Activated CD4-positive, alpha-beta T cell treated with anti-CD3 and anti-CD28 coated beads for 1 hour (primary cell): ENCODE data around the gene UNC5A.

Source experiments
- DNase-seq: peaks from one replicate; pipeline ENCODE4 v3.0.0-alpha.2; 2020

UNC5A gene

DNA sequence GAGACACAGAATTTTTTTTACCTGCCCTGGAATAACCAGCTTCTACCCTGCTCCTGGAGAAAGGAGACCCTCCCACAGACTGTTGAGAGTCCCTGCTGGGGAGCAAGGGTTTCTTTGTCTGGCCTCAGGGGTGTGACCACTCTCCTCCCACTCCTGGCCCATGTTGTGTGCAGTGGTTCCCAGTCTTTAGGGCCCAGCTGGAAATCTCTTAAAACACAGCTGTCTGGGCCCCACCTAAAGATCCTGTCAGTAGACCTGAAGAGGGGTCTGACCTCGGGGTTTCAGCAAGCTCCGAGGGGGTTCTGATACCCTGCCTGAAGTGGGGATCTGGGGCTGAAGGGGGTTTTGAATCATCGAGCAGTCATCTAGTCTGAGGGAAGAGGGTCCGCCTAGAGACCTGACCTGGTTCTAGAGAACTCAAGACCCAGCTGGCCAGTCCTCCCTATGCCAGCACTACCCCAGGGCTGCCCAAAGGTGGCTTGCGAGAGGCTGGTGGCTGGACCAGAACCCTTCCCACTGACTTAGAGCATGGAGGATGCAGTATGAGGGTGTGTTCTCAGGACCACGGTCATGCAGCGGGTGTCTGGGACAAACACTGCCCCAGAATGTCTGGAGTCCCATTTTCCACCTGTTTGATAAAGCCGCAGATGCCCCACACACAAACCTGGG lies 8.1 kb upstream of the UNC5A start:
- DNase-seq: no peak

DNA sequence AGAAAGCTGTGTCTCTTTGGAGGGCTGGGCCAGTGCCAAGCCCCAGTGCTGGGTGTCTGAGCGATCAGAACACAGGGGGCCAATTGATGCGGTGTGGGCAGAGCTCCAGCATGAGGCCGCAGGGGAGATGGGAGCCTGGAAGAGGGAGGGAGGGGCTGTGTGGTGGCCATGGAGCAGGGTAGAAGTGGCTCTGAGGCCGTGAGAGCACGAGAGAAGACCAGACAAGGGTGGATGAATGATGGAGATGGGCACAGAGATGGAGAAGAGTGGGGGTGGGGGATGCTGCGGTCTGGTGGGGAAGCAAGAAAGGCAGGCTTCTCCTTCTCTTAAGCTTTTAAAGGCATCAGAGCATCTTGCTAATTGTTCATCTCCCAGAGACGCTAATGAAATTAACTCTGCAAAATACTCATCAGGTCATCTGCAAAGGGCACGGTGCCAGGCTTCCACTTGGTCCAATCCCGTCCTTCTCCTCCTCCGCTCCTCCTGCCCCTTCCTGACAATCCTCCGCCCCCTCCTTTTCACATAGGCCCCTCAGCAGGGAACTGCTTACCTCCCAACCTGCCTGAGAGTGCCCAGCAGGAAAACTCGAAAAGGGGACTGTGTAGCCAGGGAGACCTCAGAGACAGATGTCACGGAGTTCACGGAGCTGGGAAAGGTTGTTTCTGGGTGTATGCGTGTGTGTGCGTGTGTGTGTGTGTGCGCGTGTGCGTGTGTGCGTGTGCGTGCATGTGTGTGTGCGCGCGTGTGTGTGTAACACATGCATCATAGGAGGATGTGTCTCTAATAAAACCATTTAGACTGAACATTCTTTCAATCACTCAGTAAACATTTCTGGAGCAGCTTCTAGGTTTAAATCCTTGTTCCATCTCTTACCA lies 7.1 kb upstream of the UNC5A start:
- no peak for DNase-seq

DNA sequence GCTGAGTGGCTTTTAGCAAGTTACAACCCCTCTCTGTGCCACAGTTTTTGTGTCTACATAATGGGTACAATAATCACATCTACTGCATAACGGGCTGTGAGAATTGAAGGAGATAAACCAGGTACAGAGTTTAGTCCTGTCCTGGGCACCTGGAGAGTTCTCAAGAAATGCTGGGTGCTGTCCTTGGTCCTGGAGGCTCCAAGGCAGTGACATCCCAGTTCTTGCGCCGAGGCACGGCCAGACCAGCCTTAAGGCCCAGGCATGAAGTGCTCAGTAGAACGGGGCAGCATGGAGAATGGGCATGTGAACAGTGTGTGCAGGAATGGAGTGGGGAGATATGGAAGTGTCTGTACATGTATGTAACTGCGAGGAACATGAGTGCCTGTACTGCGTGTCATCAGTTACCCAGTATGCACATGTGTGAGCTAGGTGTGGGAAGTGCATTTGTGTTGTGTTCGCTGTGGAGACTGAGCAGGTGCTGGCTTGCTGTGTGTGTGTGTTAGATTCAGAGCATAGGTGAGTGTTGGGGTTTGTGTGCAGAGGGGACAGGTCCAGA lies 6.3 kb upstream of the UNC5A start:
- DNase-seq: no peak

DNA sequence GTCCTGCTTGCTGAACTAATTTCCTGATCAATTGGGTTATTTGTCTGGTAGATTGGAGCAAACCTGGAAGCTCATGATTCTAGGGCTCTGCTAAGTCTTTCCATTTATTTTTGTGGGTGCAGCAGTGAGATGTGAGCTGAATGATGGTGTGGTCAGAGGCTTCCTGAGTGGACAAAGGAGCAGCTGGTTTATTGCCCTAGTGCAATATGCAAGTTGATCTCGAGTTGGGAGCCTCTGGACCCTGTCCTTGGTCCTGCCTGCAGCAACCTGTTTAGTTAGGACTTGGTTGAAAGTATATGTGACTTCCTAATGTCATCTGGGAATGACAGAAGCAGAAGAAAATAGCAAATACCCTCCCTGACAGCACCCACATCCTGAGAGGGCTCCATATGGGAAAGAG lies 4.2 kb upstream of the UNC5A start:
- no peak for DNase-seq

DNA sequence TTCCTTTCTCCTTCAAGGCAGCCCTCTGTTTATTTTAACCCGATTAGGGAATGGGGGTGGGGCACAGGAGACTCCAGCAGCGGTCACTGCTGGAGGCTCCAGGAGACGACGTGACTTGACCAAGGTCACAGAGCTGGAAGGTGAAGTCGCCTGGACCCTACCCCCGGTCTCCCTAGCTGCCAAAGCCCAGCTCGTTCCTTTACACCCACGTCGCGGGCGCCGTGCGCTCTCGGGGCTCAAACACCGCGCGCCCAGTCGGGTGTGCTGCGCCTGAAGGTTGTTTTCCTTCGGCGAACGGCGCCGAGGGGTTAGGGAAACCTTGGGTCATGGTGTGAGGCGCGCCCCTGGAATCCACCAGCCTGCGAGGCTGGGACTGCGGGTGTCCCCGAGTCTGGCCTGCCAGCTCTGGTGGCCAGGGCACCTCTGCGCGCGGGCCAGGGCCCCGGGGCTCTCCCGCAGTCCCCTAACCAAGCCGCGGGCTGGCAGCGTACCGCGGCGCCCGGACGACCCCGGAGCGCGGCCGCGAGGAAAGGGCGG lies 747 bp upstream of the UNC5A start:
- DNase-seq: no peak

DNA sequence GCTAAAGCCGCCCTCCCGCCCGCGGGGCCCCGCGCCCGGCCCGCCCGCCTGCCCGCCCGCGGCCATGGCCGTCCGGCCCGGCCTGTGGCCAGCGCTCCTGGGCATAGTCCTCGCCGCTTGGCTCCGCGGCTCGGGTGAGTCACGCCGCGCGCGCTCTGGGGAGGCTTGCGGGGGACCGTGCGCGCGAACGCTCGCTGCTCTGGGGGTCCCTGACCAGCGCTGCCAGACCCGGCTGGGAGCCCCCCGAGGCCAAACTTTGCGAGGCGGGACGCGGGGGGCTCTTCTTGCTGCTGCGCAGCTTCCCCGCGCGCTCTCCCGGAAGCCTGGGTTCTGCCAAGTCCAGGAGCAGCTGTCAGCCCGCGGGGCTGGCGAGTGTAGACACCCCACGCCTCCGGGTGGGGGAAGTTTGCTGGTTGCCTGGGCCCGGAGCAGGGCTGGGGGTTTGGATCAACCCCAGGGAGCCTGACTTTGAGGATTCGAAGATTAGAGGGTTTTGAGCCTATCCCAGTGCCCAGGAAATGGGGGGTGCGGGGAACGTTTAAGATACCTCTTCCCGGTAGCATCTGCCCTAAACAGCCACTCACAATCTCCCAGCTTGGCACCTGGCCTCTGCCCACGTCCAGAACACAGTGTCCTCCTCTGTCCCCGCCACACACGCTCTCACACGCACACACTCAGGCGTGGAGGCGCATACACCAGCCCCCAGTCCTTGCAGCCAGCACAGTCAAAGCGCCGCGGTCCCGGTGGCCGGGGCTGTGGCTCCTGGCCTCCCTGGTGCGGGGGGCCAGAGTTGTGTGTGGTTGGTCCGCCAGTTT lies 535 bp downstream of the UNC5A start:
- no peak for DNase-seq

DNA sequence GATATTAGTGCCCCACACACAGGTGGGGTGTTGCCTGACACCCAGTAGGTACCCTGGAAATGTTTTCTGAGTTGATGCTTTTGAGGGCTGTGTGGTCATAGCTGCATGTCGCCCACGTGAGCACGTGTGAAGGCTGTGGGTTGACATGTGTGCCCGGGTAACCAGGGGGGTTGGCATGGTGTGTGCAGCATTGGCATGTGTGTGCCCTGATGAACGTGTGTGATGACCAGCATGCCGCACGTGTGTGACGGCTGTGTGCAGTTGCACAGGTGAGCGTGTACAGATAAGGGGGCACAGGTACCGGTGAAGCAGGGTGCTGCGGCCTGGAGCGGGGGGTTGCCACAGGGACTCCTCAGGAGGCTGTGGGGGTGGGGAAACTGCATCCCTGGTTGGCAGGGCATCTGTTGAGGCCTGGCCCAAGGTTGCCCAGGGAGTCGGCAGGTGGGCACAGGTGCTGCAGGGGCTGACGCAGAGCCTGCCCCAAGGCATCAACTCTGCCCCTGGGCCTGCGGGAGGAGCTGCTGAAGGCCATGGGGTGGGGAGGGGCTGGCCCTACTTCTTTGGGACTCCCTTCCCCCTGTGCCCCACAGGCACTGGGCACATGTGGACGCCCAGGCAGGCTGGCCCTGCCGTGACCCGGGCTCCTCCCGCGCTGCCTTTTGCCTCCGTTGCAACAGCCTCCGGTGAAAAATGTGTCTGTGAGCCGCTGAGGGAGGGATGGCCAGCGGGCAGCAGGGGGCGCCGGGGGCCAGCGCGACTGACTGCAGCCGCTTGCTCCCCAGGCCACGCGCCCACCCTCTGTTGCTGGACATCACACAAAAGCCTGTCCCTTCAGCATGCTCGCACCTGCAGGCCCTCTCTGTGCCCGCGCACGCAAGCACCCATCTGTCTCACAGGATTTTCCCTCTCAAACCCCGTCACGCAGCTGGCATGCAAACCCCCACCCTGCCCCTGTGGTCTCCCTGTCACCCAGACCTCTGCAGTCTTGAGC lies 2.2 kb downstream of the UNC5A start:
- DNase-seq: no peak

DNA sequence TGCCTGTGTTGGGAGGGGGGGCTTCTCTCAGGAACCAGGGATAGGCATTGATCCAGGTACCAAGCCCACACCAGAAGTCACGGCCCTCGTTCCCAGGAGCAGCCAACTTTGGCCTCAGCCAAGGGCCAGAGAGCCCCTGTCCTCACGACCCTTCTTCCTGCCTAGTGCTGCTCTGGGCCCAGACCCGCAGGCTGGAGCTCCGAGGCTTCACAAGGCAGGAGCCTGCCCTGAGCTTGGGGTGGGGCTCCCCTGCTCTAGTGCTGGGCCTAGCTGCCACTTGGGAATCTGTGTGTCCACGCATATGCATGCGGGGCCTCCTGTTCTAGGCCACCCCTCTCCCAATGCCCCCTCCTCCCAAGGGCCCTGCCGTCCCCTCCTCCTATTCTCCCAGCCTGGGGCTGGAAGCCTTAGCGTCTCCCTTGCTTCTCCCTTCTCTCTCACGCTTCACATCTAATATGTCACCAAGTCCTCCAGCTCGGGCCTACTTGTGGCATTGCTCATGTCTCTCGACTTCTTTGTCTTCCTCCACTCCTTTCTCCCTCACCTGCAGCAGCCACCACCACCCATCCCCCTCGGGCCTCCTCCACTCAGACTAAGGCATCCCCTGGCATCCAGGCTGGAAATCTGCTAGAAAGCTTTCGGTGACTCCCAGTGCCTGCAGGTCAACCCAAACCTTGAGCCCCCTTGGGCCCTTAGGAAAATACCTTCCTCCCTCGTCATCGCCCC lies 3.4 kb downstream of the UNC5A start:
- no peak for DNase-seq

DNA sequence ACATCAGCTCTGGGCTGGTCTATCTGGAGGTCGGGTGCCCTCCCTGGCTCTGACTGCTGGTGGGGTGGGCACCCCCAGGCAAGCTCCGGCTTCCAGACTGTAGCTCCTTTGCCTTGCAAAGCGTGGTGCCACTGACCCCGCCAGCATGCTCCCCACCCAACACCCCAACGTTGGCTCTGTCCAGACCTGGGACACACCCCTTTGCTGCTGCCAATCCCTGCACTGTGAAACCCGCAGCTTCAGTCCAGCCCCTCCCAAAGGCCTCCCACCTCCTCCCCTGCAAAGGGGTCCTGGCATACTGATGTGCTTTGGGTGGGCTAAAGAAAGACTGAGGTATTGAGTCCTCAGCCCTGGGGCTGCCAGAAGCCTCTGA lies 3.9 kb downstream of the UNC5A start:
- no peak for DNase-seq

DNA sequence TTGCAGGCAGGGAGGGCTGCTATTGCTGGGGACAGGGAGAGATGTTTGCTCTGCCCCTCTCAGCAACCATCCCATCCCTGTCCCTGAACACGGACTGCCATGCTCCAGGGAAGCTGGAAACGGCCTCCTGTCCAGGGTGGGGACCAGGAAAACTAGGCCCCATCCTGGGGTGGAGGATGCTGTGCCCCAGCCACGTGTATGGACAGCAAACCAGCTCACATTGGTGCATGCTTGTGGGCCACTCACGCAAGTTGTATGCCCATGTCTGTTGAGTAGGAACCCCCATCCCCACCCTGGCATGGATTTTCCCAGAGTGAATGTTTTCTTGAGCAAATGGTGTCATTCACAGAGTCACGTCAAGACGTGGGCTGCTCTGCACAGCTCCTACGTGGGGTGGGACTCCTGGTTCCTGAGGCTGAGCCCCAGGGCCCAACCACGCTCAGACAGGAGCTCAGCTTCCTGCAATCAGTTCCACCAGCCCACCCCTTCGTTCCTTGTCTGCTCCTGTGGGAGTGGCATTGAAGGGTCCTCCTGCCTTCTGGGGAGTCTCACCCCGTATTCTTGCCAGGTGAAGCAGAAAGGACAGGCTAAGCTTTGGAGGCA lies 4.6 kb downstream of the UNC5A start:
- DNase-seq: no peak

DNA sequence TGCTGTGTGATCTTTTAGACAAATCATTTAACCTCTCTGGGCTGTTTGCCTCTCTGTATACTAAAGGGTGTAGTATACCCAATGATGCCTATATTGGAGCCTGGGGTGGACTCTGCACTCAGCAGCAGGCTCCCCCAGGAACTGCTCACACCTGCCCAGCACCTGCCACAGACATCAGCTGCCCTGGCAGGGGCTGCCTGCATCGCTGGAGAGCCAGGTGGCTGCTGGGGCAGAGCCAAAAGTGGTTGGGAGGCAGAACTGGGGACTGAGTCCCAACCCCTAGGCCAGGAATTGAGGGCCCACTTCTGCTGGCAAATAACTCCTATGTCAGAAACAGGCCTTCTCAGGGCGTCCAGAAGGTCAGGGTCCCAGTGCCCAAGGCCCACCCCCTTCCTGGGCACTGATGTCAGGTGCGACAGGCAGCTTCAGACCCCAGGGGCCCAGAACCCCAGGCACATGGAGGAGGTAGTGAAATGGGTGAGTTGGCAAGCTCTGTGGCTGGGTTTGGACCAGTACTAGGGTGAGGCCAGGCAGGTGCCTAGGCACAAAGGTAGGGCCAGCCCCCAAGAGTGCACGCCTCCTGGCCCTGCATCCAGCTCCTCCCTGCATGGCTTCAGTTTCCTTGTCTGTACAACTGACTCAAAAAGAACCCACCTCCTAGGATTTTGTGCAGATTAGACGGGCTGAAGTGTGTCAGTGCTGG lies 5.8 kb downstream of the UNC5A start:
- no peak for DNase-seq

DNA sequence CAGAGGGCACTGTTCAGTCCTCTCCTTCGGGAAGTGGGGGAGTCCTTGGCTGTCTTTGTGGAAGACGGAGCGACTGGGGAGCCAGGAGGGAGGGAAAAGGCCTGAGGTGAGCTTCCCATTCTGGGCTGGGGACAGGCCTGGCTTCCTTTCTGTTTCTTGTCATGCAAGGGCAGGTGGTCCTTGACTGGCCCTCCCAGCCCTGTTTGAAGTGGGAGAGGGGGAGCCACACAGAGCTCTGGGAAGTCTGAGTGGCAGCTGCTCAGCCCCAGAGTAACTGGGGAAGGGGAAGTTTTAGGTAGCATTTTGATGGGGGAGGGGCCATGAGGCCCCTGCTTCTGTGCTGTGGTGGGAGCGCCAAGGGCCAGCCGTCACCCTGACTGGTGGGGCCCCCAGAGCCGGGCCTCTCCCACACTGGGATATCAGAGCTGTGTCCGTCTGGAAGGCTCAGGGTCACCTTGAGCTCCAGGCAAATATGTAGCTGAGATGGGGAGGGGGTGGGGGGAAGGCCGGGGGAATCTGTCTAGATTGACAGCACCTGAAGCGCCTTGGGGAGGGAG lies 6.5 kb downstream of the UNC5A start:
- no peak for DNase-seq

DNA sequence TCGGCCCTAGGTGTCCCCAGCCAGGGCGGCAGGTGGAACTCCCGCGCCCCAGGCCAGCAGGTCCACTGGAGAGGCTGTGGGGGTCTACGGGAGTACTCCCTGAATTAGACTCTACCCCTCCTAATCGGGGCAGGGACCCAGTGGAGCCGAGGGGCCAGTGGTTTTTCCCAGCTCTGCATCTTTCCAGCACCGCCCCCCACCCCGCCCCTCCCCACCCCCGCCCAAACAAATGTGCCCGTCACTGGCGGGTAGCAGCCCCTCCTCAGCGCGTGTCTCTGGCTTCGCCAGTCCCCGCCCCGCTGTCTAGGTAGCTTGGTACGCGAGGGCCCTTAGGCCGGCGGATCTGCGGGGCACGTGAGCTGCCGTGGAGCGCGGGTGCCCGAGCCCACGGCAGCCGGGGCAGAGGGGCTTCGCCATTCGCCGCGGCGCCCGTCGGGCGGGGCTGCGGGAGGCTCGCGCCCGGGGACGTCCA lies 7.0 kb downstream of the UNC5A start:
- no peak for DNase-seq

DNA sequence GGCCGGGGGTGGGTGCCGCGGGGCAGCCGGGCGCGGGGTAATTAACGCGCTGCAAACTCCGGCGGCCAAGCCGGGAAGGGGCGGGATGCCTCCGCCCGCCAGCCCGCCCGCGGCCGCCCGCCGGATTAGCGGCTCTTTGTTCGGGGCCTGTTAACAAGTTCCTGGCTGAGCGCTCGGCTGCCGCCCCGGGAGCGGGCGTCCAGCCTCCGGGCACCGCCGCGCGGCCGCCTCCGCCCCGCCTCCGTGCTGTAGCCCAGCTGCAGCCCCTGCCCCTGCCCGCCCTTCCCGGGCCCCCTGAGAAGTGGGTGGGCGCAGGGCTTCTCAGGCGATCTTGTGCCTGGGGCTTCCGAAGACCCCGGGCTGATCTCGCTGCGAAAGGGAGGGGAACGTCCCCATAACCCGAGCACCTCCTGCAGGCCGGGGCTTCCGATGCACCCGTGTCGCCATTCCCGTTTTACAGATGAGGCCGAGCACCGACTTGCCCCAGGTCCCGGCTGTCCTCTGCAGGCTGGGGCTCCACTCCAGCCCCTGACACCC lies 7.5 kb downstream of the UNC5A start:
- no peak for DNase-seq

DNA sequence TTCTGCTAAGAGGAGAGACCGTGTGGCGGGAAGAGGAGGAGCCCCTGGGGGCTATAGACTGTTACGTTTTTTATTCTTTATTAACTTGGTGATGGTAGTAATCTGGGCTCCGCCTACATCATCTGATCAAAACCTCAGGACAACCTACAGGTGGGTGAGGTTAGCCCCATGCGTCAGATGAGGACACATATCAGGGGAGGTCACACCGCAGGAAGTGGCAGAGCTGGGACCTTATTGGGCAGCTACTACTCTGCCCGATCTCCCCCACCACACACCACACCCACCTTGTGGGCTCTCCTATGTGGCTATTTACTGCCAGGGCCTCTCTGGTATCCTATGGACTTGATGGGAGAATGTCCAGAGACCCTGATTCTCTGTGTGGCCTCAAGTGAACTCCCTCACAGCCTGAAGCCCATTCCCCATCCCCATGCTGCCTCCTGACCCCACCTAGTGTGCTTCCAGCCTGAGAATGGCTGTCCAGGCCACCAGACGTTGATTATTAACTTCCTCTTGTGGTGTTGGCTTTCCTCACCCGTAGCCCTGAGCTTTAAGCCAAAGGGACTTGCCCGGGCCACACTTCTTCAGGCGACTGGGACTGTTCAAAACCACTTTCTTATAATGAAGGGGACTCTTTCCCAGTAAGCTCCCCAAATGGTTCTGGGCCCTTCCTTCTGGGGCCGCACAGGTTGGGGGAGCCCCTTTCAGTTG lies 8.2 kb downstream of the UNC5A start:
- DNase-seq: no peak

DNA sequence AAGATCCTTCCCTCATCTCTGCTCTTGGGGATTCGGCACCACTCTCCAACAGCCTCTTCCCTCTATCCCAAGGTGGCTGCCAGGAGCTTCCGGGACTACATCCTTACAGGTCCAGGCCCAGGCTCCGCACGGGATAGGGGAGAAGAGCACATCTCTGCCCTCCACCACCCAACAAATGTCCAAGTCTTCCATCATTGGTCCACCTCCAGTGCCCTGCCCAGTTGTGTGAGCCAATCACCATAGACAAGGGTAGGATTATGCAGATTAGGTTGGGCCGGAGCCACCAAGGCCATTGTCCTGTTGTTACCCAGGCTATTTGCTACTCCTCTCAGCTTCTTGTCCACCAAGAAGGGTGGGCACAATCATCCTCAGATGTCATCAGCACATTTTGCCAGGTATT lies 9.1 kb downstream of the UNC5A start:
- no peak for DNase-seq

DNA sequence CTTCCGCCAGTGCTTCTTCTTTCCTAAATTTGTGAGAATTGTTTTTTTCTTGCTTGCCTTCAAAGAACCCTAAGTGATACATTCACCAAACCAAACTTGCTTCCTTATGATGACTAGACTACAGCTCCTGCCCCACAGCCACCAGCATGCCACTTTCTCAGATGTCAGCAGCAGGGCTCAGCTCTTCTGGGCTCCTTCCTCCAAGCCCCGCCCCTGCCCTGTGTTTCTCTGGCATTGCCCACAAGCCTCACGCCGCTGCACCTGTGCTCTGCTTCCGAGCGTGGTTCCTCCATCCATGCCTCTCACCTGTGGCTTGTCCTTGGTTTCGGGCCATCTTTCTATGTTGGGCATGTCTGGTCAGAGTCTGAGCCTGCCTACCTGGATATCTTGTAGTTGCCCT lies 10.6 kb downstream of the UNC5A start:
- no peak for DNase-seq

DNA sequence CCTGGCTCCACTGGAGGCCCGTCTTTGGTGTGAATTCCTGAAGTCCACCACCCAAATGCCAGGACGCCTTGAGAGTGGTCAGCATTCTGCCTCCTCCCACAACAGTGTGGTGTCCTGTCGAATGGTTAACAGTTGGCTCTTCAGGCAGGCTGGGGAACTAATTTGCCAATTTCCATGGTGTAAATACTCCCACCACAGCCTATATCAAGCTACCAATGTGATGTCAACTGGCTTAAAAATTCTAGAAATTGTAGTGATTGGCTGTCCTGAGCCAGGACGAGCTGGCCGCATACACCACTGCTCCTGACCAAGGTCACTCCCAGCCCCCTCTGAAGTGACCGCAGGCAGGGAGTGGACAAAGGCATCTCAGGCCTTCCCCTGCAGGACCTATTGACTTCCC lies 11.1 kb downstream of the UNC5A start:
- no peak for DNase-seq
